H1 (cell line): ENCODE measurements around the gene SCYL2. TPM values are rescaled to one million over a fixed set of nuclear protein-coding genes. Genes with fewer than 3 reads are reported as not detected.
"Not testable (repeated sequence)": the region's sequence is repeated elsewhere in the genome, so short reads cannot be mapped to it uniquely, and the experiment has no call there.

ENCODE experiments used
- CTCF ChIA-PET: fragments of 300-600 bp; sonication (Branson Sonifier 250); formaldehyde crosslinking; loops from one replicate; lab custom pipeline; 2021; ENCODE audit not compliant: partially characterized antibody; lab: Charles Lee
- POLR2A ChIA-PET: fragments of 300-600 bp; sonication (Branson Sonifier 250); formaldehyde crosslinking; loops from one replicate; lab custom pipeline; 2021; ENCODE audit warnings: inconsistent platforms; ENCODE audit not compliant: partially characterized antibody; lab: Charles Lee
- DNase-seq, 2 experiments: peaks; one replicate each; pipeline versions ENCODE4 v3.0.0 to v3.0.0-alpha.2; 2010 to 2022; ENCODE audit warnings: low spot score in 2 of 2, low read depth in 1 of 2, mixed read lengths in 1 of 2
- FAIRE-seq: peaks from 2 replicates; lab custom pipeline; 2011; peaks lifted over from hg19 to GRCh38; lab: Jason Lieb, UNC
- H2AFZ ChIP-seq: 2 replicates; pipeline ENCODE4 v1.8.1; 2012; ENCODE audit warnings: low read length, inconsistent platforms
- H2AK5ac ChIP-seq: 2 replicates; pipeline ENCODE4 v1.6.1; 2013; ENCODE audit warnings: low read depth, low read length
- H2BK120ac ChIP-seq: replicated peaks from 2 replicates; pipeline ENCODE3; 2013; ENCODE audit warnings: low read depth, low read length, inconsistent platforms
- H2BK12ac ChIP-seq: 2 replicates; pipeline ENCODE4 v1.6.1; 2013; ENCODE audit warnings: low read depth, low read length
- H2BK15ac ChIP-seq: 2 replicates; pipeline ENCODE4 v1.6.1; 2013; ENCODE audit warnings: low read length
- H2BK20ac ChIP-seq: 2 replicates; pipeline ENCODE4 v1.6.1; 2013; ENCODE audit warnings: low read length
- H2BK5ac ChIP-seq: 2 replicates; pipeline ENCODE4 v1.6.1; 2013; ENCODE audit warnings: low read depth, low read length
- H3K14ac ChIP-seq: 2 replicates; pipeline ENCODE4 v1.6.1; 2013; ENCODE audit warnings: inconsistent platforms; ENCODE audit not compliant: insufficient read length
- H3K18ac ChIP-seq: 2 replicates; pipeline ENCODE4 v1.6.1; 2013; ENCODE audit warnings: low read length; ENCODE audit errors: extremely low read depth
- H3K23ac ChIP-seq: 2 replicates; pipeline ENCODE4 v1.6.1; 2013; ENCODE audit warnings: inconsistent platforms; ENCODE audit not compliant: insufficient read length
- H3K23me2 ChIP-seq: 2 replicates; pipeline ENCODE4 v1.6.1; 2013; ENCODE audit warnings: low read depth, low read length
- H3K27ac ChIP-seq: 2 replicates; pipeline ENCODE4 v1.6.1; 2011; ENCODE audit warnings: low read depth, low read length, inconsistent platforms
- H3K27me3 ChIP-seq, 4 experiments: replicated peaks in 1 of 4; 1 replicate in 1 of 4; 2 replicates in 3 of 4; pipeline versions ENCODE4 v1.6.1 to v1.8.1; 2011 to 2013; ENCODE audit warnings: low read length in 3 of 4, mild to moderate bottlenecking in 3 of 4, inconsistent platforms in 2 of 4, mixed read lengths in 2 of 4, moderate library complexity in 1 of 4; ENCODE audit not compliant: control insufficient read depth in 3 of 4, insufficient read depth in 3 of 4; ENCODE audit errors: extremely low read depth in 1 of 4
- H3K36me3 ChIP-seq, 4 experiments: 2 replicates each; pipeline versions ENCODE4 v1.6.1 to v1.8.1; 2011 to 2013; ENCODE audit warnings: mild to moderate bottlenecking in 4 of 4, low read length in 3 of 4, moderate library complexity in 2 of 4, control low read depth in 1 of 4, inconsistent platforms in 1 of 4; ENCODE audit not compliant: insufficient read depth in 4 of 4, control insufficient read depth in 2 of 4
- H3K4ac ChIP-seq: replicated peaks from 2 replicates; pipeline ENCODE3; 2013; ENCODE audit warnings: low read length, low read depth, mixed read lengths, inconsistent platforms; ENCODE audit not compliant: insufficient read length
- H3K4me1 ChIP-seq, 4 experiments: replicated peaks in 1 of 4; 1 replicate in 1 of 4; 2 replicates in 3 of 4; pipeline versions ENCODE4 v1.6.1 to v1.8.1; 2011 to 2013; ENCODE audit warnings: low read length in 3 of 4, inconsistent platforms in 2 of 4, mixed read lengths in 1 of 4; ENCODE audit not compliant: insufficient read depth in 4 of 4, control insufficient read depth in 3 of 4
- H3K4me2 ChIP-seq, 2 experiments: 2 replicates each; pipeline versions ENCODE4 v1.6.1 to v1.8.1; 2011 to 2013; ENCODE audit warnings: low read depth in 2 of 2, low read length in 2 of 2, control low read depth in 1 of 2, inconsistent platforms in 1 of 2, mild to moderate bottlenecking in 1 of 2; ENCODE audit not compliant: insufficient read depth in 1 of 2
- H3K4me3 ChIP-seq, 4 experiments: fragments of 200-600, 300-600 bp in 1 of 4; sonication (generic), shearing (Covaris generic), sonication (Bioruptor Twin) in 1 of 4; 2 replicates each; pipeline versions ENCODE4 v1.5.1 to v1.8.1; 2011 to 2016; ENCODE audit warnings: low read length in 4 of 4, low read depth in 3 of 4, control low read depth in 2 of 4, inconsistent platforms in 2 of 4, mild to moderate bottlenecking in 2 of 4, mixed read lengths in 1 of 4, moderate library complexity in 1 of 4; ENCODE audit not compliant: insufficient read depth in 2 of 4; ENCODE audit errors: extremely low read depth in 1 of 4
- H3K56ac ChIP-seq: replicated peaks from 2 replicates; pipeline ENCODE3; 2013; ENCODE audit warnings: low read depth, mild to moderate bottlenecking, mixed read lengths, low read length, inconsistent platforms; ENCODE audit not compliant: insufficient read length
- H3K79me1 ChIP-seq: 2 replicates; pipeline ENCODE4 v1.6.1; 2013; ENCODE audit warnings: low read depth, low read length, control low read depth
- H3K79me2 ChIP-seq, 2 experiments: 2 replicates each; pipeline versions ENCODE4 v1.6.1 to v1.8.1; 2012 to 2013; ENCODE audit warnings: low read length in 2 of 2, mild to moderate bottlenecking in 2 of 2, inconsistent platforms in 1 of 2; ENCODE audit not compliant: insufficient read depth in 2 of 2, control insufficient read depth in 1 of 2
- H3K9ac ChIP-seq, 4 experiments: replicated peaks in 1 of 4; 1 replicate in 1 of 4; 2 replicates in 3 of 4; pipeline versions ENCODE4 v1.6.1 to v1.8.1; 2011 to 2013; ENCODE audit warnings: low read depth in 3 of 4, low read length in 3 of 4, control low read depth in 2 of 4, mild to moderate bottlenecking in 2 of 4, moderate library complexity in 2 of 4, inconsistent platforms in 1 of 4; ENCODE audit errors: extremely low read depth in 1 of 4
- H3K9me3 ChIP-seq, 2 experiments: 2 replicates each; pipeline versions ENCODE4 v1.6.1 to v1.8.1; 2012 to 2013; ENCODE audit warnings: mild to moderate bottlenecking in 2 of 2, moderate library complexity in 2 of 2, control low read depth in 1 of 2, inconsistent platforms in 1 of 2, low read depth in 1 of 2, low read length in 1 of 2, mixed read lengths in 1 of 2; ENCODE audit not compliant: insufficient read depth in 2 of 2
- H4K20me1 ChIP-seq, 2 experiments: replicated peaks in 1 of 2; 2 replicates each; pipeline versions ENCODE3 to v1.8.1; 2011 to 2013; ENCODE audit warnings: inconsistent platforms in 2 of 2, low read length in 2 of 2, mild to moderate bottlenecking in 1 of 2; ENCODE audit not compliant: insufficient read depth in 2 of 2, control insufficient read depth in 1 of 2
- H4K5ac ChIP-seq: 2 replicates; pipeline ENCODE4 v1.6.1; 2013; ENCODE audit warnings: low read length, low read depth, mixed read lengths, inconsistent platforms; ENCODE audit not compliant: insufficient read length
- H4K8ac ChIP-seq: 2 replicates; pipeline ENCODE4 v1.8.0; 2013; ENCODE audit warnings: mild to moderate bottlenecking, moderate library complexity, low read length, inconsistent platforms; ENCODE audit not compliant: insufficient read depth; ENCODE audit errors: extremely low read depth
- H4K91ac ChIP-seq: replicated peaks from 2 replicates; pipeline ENCODE3; 2013; ENCODE audit warnings: low read length, mixed read lengths, inconsistent platforms; ENCODE audit not compliant: insufficient read length
- ASH2L ChIP-seq: fragments of 200-600, 300-600 bp; sonication (generic); IDR thresholded peaks from one replicate; pipeline ENCODE4 v1.7.1; 2017; ENCODE audit warnings: low read length
- E2F6 ChIP-seq: IDR thresholded peaks from 2 replicates; pipeline ENCODE4 v1.6.1; 2012; ENCODE audit warnings: inconsistent platforms
- GTF2F1 ChIP-seq: IDR thresholded peaks from 2 replicates; pipeline ENCODE4 v1.6.1; 2012; ENCODE audit warnings: low read depth, low read length, improper control_type of control experiment, borderline replicate concordance
- PHF8 ChIP-seq: fragments of 200-600 bp; sonication (generic); conservative IDR thresholded peaks from 2 replicates; pipeline ENCODE4 v1.7.1; 2012; ENCODE audit warnings: low read depth, mild to moderate bottlenecking, inconsistent platforms, low read length, moderate library complexity
- WGBS, 2 experiments: shearing (Covaris generic) in 1 of 2; methylation state at CpG; one replicate each; pipeline versions ENCODE4 v1.1.6 to v1.1.7; 2013 to 2015; ENCODE audit warnings: low lambda C conversion rate in 2 of 2, mixed read lengths in 2 of 2, inconsistent platforms in 1 of 2, low coverage in 1 of 2, missing lambda C conversion rate in 1 of 2; ENCODE audit not compliant: insufficient replicate concordance in 2 of 2, insufficient coverage in 1 of 2, insufficient read length in 1 of 2; ENCODE audit errors: extremely low coverage in 1 of 2, missing lambda C conversion rate in 1 of 2; 5-methylcytosine and 5-hydroxymethylcytosine counted together
- polyA plus RNA-seq, 7 experiments: library from polyadenylated mRNA; depleted of rRNA in 3 of 7; stranded (reverse) in 5 of 7; unstranded in 2 of 7; fragments of >200 nt in 5 of 7; fragments of 200-250 nt in 2 of 7; gene quantifications; 1 replicate in 5 of 7; 2 replicates in 1 of 7; 4 replicates in 1 of 7; pipeline versions ENCODE4 v1.2.1 to v1.2.3, GENCODE V29; 2011 to 2013; ENCODE audit warnings: missing spikeins in 2 of 7, mixed read lengths in 2 of 7
- total RNA-seq: library from RNA; stranded (reverse); fragmentation: NEBNext Ultra II Directional; extraction: Animal tissue kit (Norgen Biotek cat#: 25700); gene quantifications from 2 replicates; pipeline ENCODE4 v1.2.1, GENCODE V29; 2021

The SCYL2 gene
- total and polyA plus RNA-seq, 2 of the 8 experiments (the other 6 are each of a cell fraction or from before 2014, with no cell fraction given), result 8.9 to 48.7 TPM

GRCh38 chr12:100263131-100263530 lies 3.8 kb upstream of the SCYL2 start (continued):
- no peak for TF ChIP-seq GTF2F1
- no peak for TF ChIP-seq E2F6
- no peak for TF ChIP-seq ASH2L
- TF ChIP-seq PHF8, result no peak

GRCh38 chr12:100265107-100265506 lies 1.9 kb upstream of the SCYL2 start:
- H3K36me3 ChIP-seq, result not testable (repeated sequence)

More at GRCh38 chr12:100265107-100265506, 1.9 kb upstream of the SCYL2 start:
- not testable (repeated sequence) for H4K5ac ChIP-seq, H3K4me2 ChIP-seq, H2BK12ac ChIP-seq, H2BK20ac ChIP-seq, FAIRE-seq, H4K20me1 ChIP-seq, H4K8ac ChIP-seq, H2AFZ ChIP-seq, H3K23me2 ChIP-seq, H3K56ac ChIP-seq, H3K9ac ChIP-seq, H3K18ac ChIP-seq, H3K9me3 ChIP-seq, H4K91ac ChIP-seq, DNase-seq, H3K14ac ChIP-seq, H3K27me3 ChIP-seq, H3K27ac ChIP-seq, H2BK5ac ChIP-seq, H2BK15ac ChIP-seq, H3K4me1 ChIP-seq, H3K79me1 ChIP-seq, H3K23ac ChIP-seq, H3K4ac ChIP-seq, H2BK120ac ChIP-seq, H3K4me3 ChIP-seq, H2AK5ac ChIP-seq
- 85% methylated on average over 5 of the region's 5 CpGs; no CpG with 5 or more reads in 1 of the 2 experiments for WGBS, 2 experiments
- peaks cover 0 to 25% of the 10 kb centered on the region in 2 experiments; a peak in 3 of 4 replicates for H3K79me2 ChIP-seq
- CTCF ChIA-PET, result interaction anchor here (0.7 to 1.1 kb wide), 2 partner anchors 30 to 83 kb away, joined by 3 to 4 read pairs; no protein-coding TSS in a partner anchor
- POLR2A ChIA-PET, result interaction anchor here (0.8 to 1.3 kb wide), 2 partner anchors 10 to 19 kb away, joined by 3 read pairs; no protein-coding TSS in a partner anchor
